ENCODE results near the gene CRYBB1.

DNA sequence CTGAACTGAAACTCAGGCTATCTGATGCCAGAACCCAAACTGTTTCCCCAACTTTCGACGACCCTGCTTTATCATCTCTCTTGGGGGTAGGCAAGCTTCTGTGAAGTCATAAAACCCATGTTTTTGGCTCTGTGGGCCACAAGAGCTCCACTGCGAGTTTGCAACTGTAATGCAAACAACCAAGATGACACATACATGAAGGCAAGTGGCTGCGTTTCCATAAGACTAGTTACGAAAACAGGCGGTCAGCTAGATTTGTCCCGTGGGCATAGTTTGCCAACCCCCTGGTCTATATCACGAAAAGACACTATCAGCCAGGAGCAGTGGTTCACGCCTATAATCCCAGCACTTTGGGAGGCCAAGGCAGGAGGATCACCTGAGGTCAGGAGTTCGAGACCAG lies 65.4 kb downstream of the CRYBB1 start:
- TF ChIP-seq POLR2A (IDR thresholded peaks at IDR 0.05; ENCODE audit: low read depth, low read length) (no peak), EZH2 (IDR thresholded peaks at IDR 0.05; ENCODE audit: borderline replicate concordance, low read depth, low read length, severe bottlenecking) (no peak)
- TF ChIP-seq, protein P1, sequence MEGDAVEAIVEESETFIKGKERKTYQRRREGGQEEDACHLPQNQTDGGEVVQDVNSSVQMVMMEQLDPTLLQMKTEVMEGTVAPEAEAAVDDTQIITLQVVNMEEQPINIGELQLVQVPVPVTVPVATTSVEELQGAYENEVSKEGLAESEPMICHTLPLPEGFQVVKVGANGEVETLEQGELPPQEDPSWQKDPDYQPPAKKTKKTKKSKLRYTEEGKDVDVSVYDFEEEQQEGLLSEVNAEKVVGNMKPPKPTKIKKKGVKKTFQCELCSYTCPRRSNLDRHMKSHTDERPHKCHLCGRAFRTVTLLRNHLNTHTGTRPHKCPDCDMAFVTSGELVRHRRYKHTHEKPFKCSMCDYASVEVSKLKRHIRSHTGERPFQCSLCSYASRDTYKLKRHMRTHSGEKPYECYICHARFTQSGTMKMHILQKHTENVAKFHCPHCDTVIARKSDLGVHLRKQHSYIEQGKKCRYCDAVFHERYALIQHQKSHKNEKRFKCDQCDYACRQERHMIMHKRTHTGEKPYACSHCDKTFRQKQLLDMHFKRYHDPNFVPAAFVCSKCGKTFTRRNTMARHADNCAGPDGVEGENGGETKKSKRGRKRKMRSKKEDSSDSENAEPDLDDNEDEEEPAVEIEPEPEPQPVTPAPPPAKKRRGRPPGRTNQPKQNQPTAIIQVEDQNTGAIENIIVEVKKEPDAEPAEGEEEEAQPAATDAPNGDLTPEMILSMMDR (IDR thresholded peaks at IDR 0.05; ENCODE audit: extremely low read depth in 1 of 2, insufficient read depth in 1 of 2, low read depth in 1 of 2, low read length in 2 of 2): no peak

Measured in endothelial cell of umbilical vein (primary cell).